Neural progenitor cell (in vitro differentiated cells): ENCODE data around the gene HEATR5B.

Experiments used
- EZH2 ChIP-seq: fragments of 200-600 bp; sonication (generic); IDR thresholded peaks from 2 replicates; pipeline ENCODE4 v1.6.1; 2017; ENCODE audit warnings: antibody characterized with exemption, mild to moderate bottlenecking, moderate library complexity
- EZH2phosphoT487 ChIP-seq: fragments of 200-600 bp; sonication (generic); IDR thresholded peaks from 2 replicates; pipeline ENCODE4 v1.6.1; 2017; ENCODE audit warnings: antibody characterized with exemption
- TF ChIP-seq, protein P1 (sequence below): fragments of 200-600 bp; sonication (generic); IDR thresholded peaks from 2 replicates; pipeline ENCODE4 v1.5.1; 2017; ENCODE audit warnings: antibody characterized with exemption, mild to moderate bottlenecking

DNA sequence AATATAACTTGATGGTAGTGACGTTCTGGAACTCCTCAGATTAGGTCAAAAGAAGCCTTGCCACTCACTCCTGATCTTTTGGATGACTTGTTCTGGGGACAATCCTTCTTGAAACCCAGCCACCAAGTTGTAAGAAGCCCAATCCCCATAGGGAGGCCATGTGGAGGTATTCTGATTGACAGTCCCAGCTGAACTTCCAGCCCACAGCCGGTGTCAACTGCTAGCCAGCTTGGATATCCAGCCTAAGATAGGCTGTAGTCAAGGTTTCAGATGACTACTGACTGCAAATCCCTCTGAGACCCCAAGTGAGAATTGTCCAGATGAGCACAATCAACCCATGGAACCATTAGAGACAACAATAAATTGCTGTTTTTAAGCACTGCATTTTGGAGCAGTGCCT lies 41.2 kb upstream of the HEATR5B start:
- TF ChIP-seq, protein P1, sequence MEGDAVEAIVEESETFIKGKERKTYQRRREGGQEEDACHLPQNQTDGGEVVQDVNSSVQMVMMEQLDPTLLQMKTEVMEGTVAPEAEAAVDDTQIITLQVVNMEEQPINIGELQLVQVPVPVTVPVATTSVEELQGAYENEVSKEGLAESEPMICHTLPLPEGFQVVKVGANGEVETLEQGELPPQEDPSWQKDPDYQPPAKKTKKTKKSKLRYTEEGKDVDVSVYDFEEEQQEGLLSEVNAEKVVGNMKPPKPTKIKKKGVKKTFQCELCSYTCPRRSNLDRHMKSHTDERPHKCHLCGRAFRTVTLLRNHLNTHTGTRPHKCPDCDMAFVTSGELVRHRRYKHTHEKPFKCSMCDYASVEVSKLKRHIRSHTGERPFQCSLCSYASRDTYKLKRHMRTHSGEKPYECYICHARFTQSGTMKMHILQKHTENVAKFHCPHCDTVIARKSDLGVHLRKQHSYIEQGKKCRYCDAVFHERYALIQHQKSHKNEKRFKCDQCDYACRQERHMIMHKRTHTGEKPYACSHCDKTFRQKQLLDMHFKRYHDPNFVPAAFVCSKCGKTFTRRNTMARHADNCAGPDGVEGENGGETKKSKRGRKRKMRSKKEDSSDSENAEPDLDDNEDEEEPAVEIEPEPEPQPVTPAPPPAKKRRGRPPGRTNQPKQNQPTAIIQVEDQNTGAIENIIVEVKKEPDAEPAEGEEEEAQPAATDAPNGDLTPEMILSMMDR, result no peak
- TF ChIP-seq EZH2phosphoT487, result no peak
- no peak for TF ChIP-seq EZH2
